GM12878 (cell line): Measurements from ENCODE around the gene CAMK2D. TPM values are rescaled to one million over a fixed set of nuclear protein-coding genes. Genes with fewer than 3 reads are reported as not detected.
A peak's percentile ranks its signal among the peaks of the same experiment; 100 is the strongest.

Experiments
- ATAC-seq: fragments of 200-7000 bp; cut with Tn5 transposase; 3 replicates; pipeline ENCODE4 v1.9.1; 2020; ENCODE audit warnings: mild to moderate bottlenecking, moderate library complexity
- BruUV-seq: library from RNA; stranded (reverse); fragments of 400-500 nt; replicated peaks from 2 replicates; lab custom pipeline; 2021; lab: Mats Ljungman, UMichigan
- CTCF ChIA-PET: fragments of 300-600 bp; sonication (Branson Sonifier 250); formaldehyde crosslinking; extraction: SDS; loops from one replicate; lab custom pipeline; 2021; ENCODE audit warnings: inconsistent platforms; lab: Yijun Ruan, JAX
- POLR2A ChIA-PET: fragments of 350-600 bp; formaldehyde crosslinking; extraction: SDS; loops from one replicate; lab custom pipeline; 2021; ENCODE audit warnings: inconsistent platforms; lab: Charles Lee
- RAD21 ChIA-PET: fragments of 300-600 bp; sonication (Branson Sonifier 250); formaldehyde crosslinking; loops from one replicate; lab custom pipeline; 2023; ENCODE audit warnings: antibody characterized with exemption; ENCODE audit not compliant: unreplicated experiment; lab: Charles Lee
- SMC1A ChIA-PET: fragments of 300-600 bp; sonication (Branson Sonifier 250); formaldehyde crosslinking; loops from one replicate; lab custom pipeline; 2023; ENCODE audit not compliant: unreplicated experiment, uncharacterized antibody; lab: Charles Lee
- DNase-seq: peaks from one replicate; pipeline ENCODE4 v3.0.0-alpha.2; 2011; ENCODE audit warnings: low read depth, low spot score
- FAIRE-seq: peaks from 3 replicates; lab custom pipeline; 2011; peaks lifted over from hg19 to GRCh38; lab: Jason Lieb, UNC
- H2AFZ ChIP-seq: 2 replicates; pipeline ENCODE4 v1.6.0; 2011; ENCODE audit warnings: low read depth, low read length, control low read depth; ENCODE audit not compliant: control insufficient read depth
- H3K27ac ChIP-seq: 2 replicates; pipeline ENCODE4 v1.5.1; 2011; ENCODE audit warnings: control low read depth; ENCODE audit not compliant: control insufficient read depth, insufficient read depth
- H3K27me3 ChIP-seq, 2 experiments: replicated peaks in 1 of 2; 2 replicates each; pipeline versions ENCODE4 v1.6.0 to v1.6.1; 2011; ENCODE audit warnings: low read length in 1 of 2; ENCODE audit not compliant: control insufficient read depth in 2 of 2, insufficient read depth in 2 of 2
- H3K36me3 ChIP-seq, 2 experiments: 2 replicates each; pipeline ENCODE4 v1.5.1; 2011; ENCODE audit warnings: low read length in 1 of 2; ENCODE audit not compliant: control insufficient read depth in 2 of 2, insufficient read depth in 2 of 2
- H3K4me1 ChIP-seq: 2 replicates; pipeline ENCODE4 v1.6.1; 2011; ENCODE audit warnings: mild to moderate bottlenecking, low read length, moderate library complexity, mixed read lengths; ENCODE audit not compliant: control insufficient read depth, insufficient read depth
- H3K4me2 ChIP-seq: 2 replicates; pipeline ENCODE4 v1.6.0; 2011; ENCODE audit warnings: control low read depth; ENCODE audit not compliant: control insufficient read depth, insufficient read depth
- H3K4me3 ChIP-seq: fragments of 200-600 bp; sonication (generic); 2 replicates; pipeline ENCODE4 v1.5.1; 2016
- H3K79me2 ChIP-seq: 2 replicates; pipeline ENCODE4 v1.6.0; 2011; ENCODE audit warnings: low read length; ENCODE audit not compliant: control insufficient read depth, insufficient read depth
- H3K9ac ChIP-seq: 2 replicates; pipeline ENCODE4 v1.8.0; 2011; ENCODE audit warnings: low read length, control low read depth, mixed read lengths; ENCODE audit not compliant: control insufficient read depth, insufficient read depth
- H3K9me3 ChIP-seq: replicated peaks from 3 replicates; pipeline ENCODE4 v1.5.1; 2011; ENCODE audit warnings: mild to moderate bottlenecking, low read length; ENCODE audit not compliant: control insufficient read depth, insufficient read depth
- H4K20me1 ChIP-seq: 2 replicates; pipeline ENCODE4 v1.6.0; 2011; ENCODE audit not compliant: control insufficient read depth, insufficient read depth
- CBX5 ChIP-seq: sonication (generic); IDR thresholded peaks from 2 replicates; pipeline ENCODE4 v1.6.1; 2016; ENCODE audit warnings: low read depth, moderate library complexity, mild to moderate bottlenecking, inconsistent platforms
- FOXM1 ChIP-seq: IDR thresholded peaks from 2 replicates; pipeline ENCODE4 v1.6.1; 2012; ENCODE audit warnings: low read depth, mild to moderate bottlenecking, inconsistent platforms, low read length, moderate library complexity
- LARP7 ChIP-seq: fragments of 450-650 bp; IDR thresholded peaks from 2 replicates; pipeline ENCODE4 v1.6.1; 2017; ENCODE audit warnings: mild to moderate bottlenecking
- NFIC ChIP-seq: IDR thresholded peaks from 2 replicates; pipeline ENCODE4 v1.6.1; 2012; ENCODE audit warnings: low read depth, mild to moderate bottlenecking, inconsistent platforms, low read length, moderate library complexity
- NRF1 ChIP-seq: conservative IDR thresholded peaks from 2 replicates; pipeline ENCODE4 v1.6.1; 2011; ENCODE audit warnings: mild to moderate bottlenecking, low read depth, low read length, improper control_type of control experiment
- PML ChIP-seq: IDR thresholded peaks from 2 replicates; pipeline ENCODE4 v1.6.1; 2012; ENCODE audit warnings: low read length, inconsistent platforms
- POU2F2 ChIP-seq: IDR thresholded peaks from 3 replicates; pipeline ENCODE4 v1.6.1; 2011; ENCODE audit warnings: low read depth, mild to moderate bottlenecking, low read length, borderline replicate concordance
- RFX5 ChIP-seq: IDR thresholded peaks from 2 replicates; pipeline ENCODE4 v1.6.1; 2011; ENCODE audit warnings: low read depth, low read length, improper control_type of control experiment
- SREBF2 ChIP-seq: IDR thresholded peaks from 2 replicates; pipeline ENCODE4 v1.6.1; 2012; ENCODE audit warnings: mild to moderate bottlenecking, low read length
- STAT3 ChIP-seq: IDR thresholded peaks from 2 replicates; pipeline ENCODE4 v1.6.1; 2011; ENCODE audit warnings: low read depth, low read length, improper control_type of control experiment
- TCF7 ChIP-seq: IDR thresholded peaks from 2 replicates; pipeline ENCODE4 v1.6.1; 2014; ENCODE audit warnings: antibody characterized with exemption, borderline replicate concordance
- ZBED1 ChIP-seq: IDR thresholded peaks from 2 replicates; pipeline ENCODE4 v1.6.1; 2016; ENCODE audit warnings: borderline replicate concordance
- WGBS: methylation state at CpG from one replicate; pipeline ENCODE4 v1.1.6; 2016; ENCODE audit warnings: low lambda C conversion rate; ENCODE audit not compliant: insufficient replicate concordance, insufficient coverage; ENCODE audit errors: missing lambda C conversion rate; 5-methylcytosine and 5-hydroxymethylcytosine counted together
- in situ Hi-C: fragments of 300-500 bp; cut with MboI; formaldehyde crosslinking; loops from 9 replicates; pipeline ENCODE4 v1.14.3; 2018; ENCODE audit warnings: mixed read lengths
- intact Hi-C: fragments of 100-400 bp; cut with micrococcal nuclease; formaldehyde crosslinking; loops from one replicate; pipeline ENCODE4 v1.14.2; 2022; ENCODE audit not compliant: unreplicated experiment
- polyA plus RNA-seq, 11 experiments: library from polyadenylated mRNA; depleted of rRNA in 4 of 11; unstranded in 6 of 11; stranded (reverse) in 5 of 11; fragments of >200 nt; fragmentation: Nextera tagmentation in 4 of 11; fragmentation: Illumina TruSeq in 1 of 11; extraction: Ambion mirVana in 4 of 11; extraction: Trizol in 1 of 11; gene quantifications; 1 replicate in 1 of 11; 2 replicates in 10 of 11; pipeline versions ENCODE4 v1.2.1 to v1.2.3, GENCODE V29; 2011 to 2016; ENCODE audit warnings: inconsistent platforms in 2 of 11, missing spikeins in 2 of 11, low read depth in 1 of 11
- total RNA-seq, 4 experiments: library from RNA; depleted of rRNA in 3 of 4; stranded (reverse); fragments of >200 nt in 3 of 4; fragmentation: Illumina TruSeq in 1 of 4; extraction: Trizol in 1 of 4; gene quantifications; 2 replicates each; pipeline versions ENCODE4 v1.2.1 to v1.2.3, GENCODE V29; 2013 to 2021
- TF ChIP-seq, protein P1 (sequence below): fragments of 450-650 bp; IDR thresholded peaks from 2 replicates; pipeline ENCODE4 v1.6.1; 2014; ENCODE audit warnings: mild to moderate bottlenecking
- TF ChIP-seq, protein P2 (sequence below): IDR thresholded peaks from 2 replicates; pipeline ENCODE4 v1.6.1; 2011; ENCODE audit warnings: low read depth, mild to moderate bottlenecking, low read length, moderate library complexity, borderline replicate concordance; ENCODE audit errors: extremely low read depth
- TF ChIP-seq, protein P3 (sequence below): fragments of 450-650 bp; formaldehyde crosslinking; IDR thresholded peaks from 2 replicates; pipeline ENCODE4 v1.4.0; 2020; ENCODE audit warnings: mild to moderate bottlenecking, moderate library complexity

CAMK2D gene
- total and polyA plus RNA-seq, 10 of the 15 experiments (the other 5 are each of a cell fraction or from before 2014, with no cell fraction given) = 6.9 to 88.5 (median 12.9) TPM

DNA sequence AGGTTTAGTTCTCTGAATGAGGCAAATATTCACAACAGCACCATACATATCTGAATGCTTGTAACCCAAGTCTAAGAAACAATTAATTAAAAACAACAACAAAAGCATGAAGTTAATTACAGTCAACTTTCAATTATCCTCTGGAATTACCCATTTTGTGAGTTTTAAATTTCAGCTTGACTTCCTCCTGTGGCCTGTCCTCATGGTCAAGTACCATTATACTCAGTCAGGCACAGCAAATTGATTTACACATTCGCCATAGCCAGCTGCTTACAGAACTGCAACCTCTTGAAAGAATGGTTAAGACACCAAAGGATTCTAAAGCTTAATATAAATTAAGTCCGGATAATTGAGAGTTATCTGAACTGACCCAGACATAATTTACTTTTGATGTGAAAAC lies 306.5 kb downstream of the CAMK2D start:
- in situ Hi-C loops (no loop called here), intact Hi-C loops (no loop called here)
- Histone ChIP-seq H2AFZ (no peak overlapping the region), H3K4me1 (no peaks in the 10 kb centered on the region; the same call in 1 of the 2 replicates), H3K27me3 (no peaks in the 10 kb centered on the region), H3K9ac (no peak overlapping the region), H3K36me3 (peaks cover 1 to 14% of the 10 kb centered on the region in 2 experiments; a peak in 3 of 4 replicates), H3K9me3 (no peaks in the 10 kb centered on the region), H3K27ac (no peak overlapping the region), H3K79me2 (no peaks in the 10 kb centered on the region), H4K20me1 (no peaks in the 10 kb centered on the region), H3K4me2 (no peak overlapping the region), H3K4me3 (no peak overlapping the region)
- no peak for DNase-seq
- POLR2A ChIA-PET = no interaction called here
- RAD21 ChIA-PET = interaction anchor here (0.7 to 1.4 kb wide), 4 partner anchors 11 to 218 kb away, joined by 3 to 4 read pairs (median 3); no protein-coding TSS in a partner anchor
- TF ChIP-seq ZBED1 = no peak
- no peak for TF ChIP-seq NRF1
- no peak for TF ChIP-seq CBX5
- TF ChIP-seq FOXM1 = no peak
- TF ChIP-seq, protein P1, sequence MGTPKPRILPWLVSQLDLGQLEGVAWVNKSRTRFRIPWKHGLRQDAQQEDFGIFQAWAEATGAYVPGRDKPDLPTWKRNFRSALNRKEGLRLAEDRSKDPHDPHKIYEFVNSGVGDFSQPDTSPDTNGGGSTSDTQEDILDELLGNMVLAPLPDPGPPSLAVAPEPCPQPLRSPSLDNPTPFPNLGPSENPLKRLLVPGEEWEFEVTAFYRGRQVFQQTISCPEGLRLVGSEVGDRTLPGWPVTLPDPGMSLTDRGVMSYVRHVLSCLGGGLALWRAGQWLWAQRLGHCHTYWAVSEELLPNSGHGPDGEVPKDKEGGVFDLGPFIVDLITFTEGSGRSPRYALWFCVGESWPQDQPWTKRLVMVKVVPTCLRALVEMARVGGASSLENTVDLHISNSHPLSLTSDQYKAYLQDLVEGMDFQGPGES = no peak
- TF ChIP-seq, protein P2, sequence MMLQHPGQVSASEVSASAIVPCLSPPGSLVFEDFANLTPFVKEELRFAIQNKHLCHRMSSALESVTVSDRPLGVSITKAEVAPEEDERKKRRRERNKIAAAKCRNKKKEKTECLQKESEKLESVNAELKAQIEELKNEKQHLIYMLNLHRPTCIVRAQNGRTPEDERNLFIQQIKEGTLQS = no peak
- no peak for TF ChIP-seq TCF7
- no peak for TF ChIP-seq RFX5
- TF ChIP-seq LARP7 = no peak
- TF ChIP-seq POU2F2 = no peak
- TF ChIP-seq STAT3 = no peak
- TF ChIP-seq SREBF2 = no peak
- no peak for TF ChIP-seq PML
- no peak for TF ChIP-seq NFIC
- TF ChIP-seq, protein P3, sequence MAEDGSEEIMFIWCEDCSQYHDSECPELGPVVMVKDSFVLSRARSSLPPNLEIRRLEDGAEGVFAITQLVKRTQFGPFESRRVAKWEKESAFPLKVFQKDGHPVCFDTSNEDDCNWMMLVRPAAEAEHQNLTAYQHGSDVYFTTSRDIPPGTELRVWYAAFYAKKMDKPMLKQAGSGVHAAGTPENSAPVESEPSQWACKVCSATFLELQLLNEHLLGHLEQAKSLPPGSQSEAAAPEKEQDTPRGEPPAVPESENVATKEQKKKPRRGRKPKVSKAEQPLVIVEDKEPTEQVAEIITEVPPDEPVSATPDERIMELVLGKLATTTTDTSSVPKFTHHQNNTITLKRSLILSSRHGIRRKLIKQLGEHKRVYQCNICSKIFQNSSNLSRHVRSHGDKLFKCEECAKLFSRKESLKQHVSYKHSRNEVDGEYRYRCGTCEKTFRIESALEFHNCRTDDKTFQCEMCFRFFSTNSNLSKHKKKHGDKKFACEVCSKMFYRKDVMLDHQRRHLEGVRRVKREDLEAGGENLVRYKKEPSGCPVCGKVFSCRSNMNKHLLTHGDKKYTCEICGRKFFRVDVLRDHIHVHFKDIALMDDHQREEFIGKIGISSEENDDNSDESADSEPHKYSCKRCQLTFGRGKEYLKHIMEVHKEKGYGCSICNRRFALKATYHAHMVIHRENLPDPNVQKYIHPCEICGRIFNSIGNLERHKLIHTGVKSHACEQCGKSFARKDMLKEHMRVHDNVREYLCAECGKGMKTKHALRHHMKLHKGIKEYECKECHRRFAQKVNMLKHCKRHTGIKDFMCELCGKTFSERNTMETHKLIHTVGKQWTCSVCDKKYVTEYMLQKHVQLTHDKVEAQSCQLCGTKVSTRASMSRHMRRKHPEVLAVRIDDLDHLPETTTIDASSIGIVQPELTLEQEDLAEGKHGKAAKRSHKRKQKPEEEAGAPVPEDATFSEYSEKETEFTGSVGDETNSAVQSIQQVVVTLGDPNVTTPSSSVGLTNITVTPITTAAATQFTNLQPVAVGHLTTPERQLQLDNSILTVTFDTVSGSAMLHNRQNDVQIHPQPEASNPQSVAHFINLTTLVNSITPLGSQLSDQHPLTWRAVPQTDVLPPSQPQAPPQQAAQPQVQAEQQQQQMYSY (CRISPR knock-in tag) = no peak
- no peak for FAIRE-seq
- CTCF ChIA-PET = interaction anchor here (1.1 to 2.3 kb wide), 3 partner anchors 8 to 60 kb away, joined by 3 to 7 read pairs (median 3); no protein-coding TSS in a partner anchor
- ATAC-seq = 0 out of 3 replicates have a peak, but pooled peaks have one; percentile 29
- 97% methylated on average over 2 of the region's 2 CpGs for WGBS
- BruUV-seq = no TSS peak
- SMC1A ChIA-PET = interaction anchor here (0.7 to 1.4 kb wide), 6 partner anchors 8 to 619 kb away, joined by 3 to 5 read pairs (median 4); no protein-coding TSS in a partner anchor
